H1 (cell line): ENCODE measurements around the gene MGRN1. TPM values are rescaled to one million over a fixed set of nuclear protein-coding genes. Genes with fewer than 3 reads are reported as not detected.

Source experiments
- CTCF ChIA-PET: fragments of 300-600 bp; sonication (Branson Sonifier 250); formaldehyde crosslinking; loops from one replicate; lab custom pipeline; 2021; ENCODE audit not compliant: partially characterized antibody; lab: Charles Lee
- POLR2A ChIA-PET: fragments of 300-600 bp; sonication (Branson Sonifier 250); formaldehyde crosslinking; loops from one replicate; lab custom pipeline; 2021; ENCODE audit warnings: inconsistent platforms; ENCODE audit not compliant: partially characterized antibody; lab: Charles Lee
- DNase-seq, 2 experiments: peaks; one replicate each; pipeline versions ENCODE4 v3.0.0 to v3.0.0-alpha.2; 2010 to 2022; ENCODE audit warnings: low spot score in 2 of 2, low read depth in 1 of 2, mixed read lengths in 1 of 2
- FAIRE-seq: peaks from 2 replicates; lab custom pipeline; 2011; peaks lifted over from hg19 to GRCh38; lab: Jason Lieb, UNC
- H2AFZ ChIP-seq: 2 replicates; pipeline ENCODE4 v1.8.1; 2012; ENCODE audit warnings: low read length, inconsistent platforms
- H2AK5ac ChIP-seq: 2 replicates; pipeline ENCODE4 v1.6.1; 2013; ENCODE audit warnings: low read depth, low read length
- H2BK120ac ChIP-seq: replicated peaks from 2 replicates; pipeline ENCODE3; 2013; ENCODE audit warnings: low read depth, low read length, inconsistent platforms
- H2BK12ac ChIP-seq: 2 replicates; pipeline ENCODE4 v1.6.1; 2013; ENCODE audit warnings: low read depth, low read length
- H2BK15ac ChIP-seq: 2 replicates; pipeline ENCODE4 v1.6.1; 2013; ENCODE audit warnings: low read length
- H2BK20ac ChIP-seq: 2 replicates; pipeline ENCODE4 v1.6.1; 2013; ENCODE audit warnings: low read length
- H2BK5ac ChIP-seq: 2 replicates; pipeline ENCODE4 v1.6.1; 2013; ENCODE audit warnings: low read depth, low read length
- H3K14ac ChIP-seq: 2 replicates; pipeline ENCODE4 v1.6.1; 2013; ENCODE audit warnings: inconsistent platforms; ENCODE audit not compliant: insufficient read length
- H3K18ac ChIP-seq: 2 replicates; pipeline ENCODE4 v1.6.1; 2013; ENCODE audit warnings: low read length; ENCODE audit errors: extremely low read depth
- H3K23ac ChIP-seq: 2 replicates; pipeline ENCODE4 v1.6.1; 2013; ENCODE audit warnings: inconsistent platforms; ENCODE audit not compliant: insufficient read length
- H3K23me2 ChIP-seq: 2 replicates; pipeline ENCODE4 v1.6.1; 2013; ENCODE audit warnings: low read depth, low read length
- H3K27ac ChIP-seq: 2 replicates; pipeline ENCODE4 v1.6.1; 2011; ENCODE audit warnings: low read depth, low read length, inconsistent platforms
- H3K27me3 ChIP-seq, 4 experiments: replicated peaks in 1 of 4; 1 replicate in 1 of 4; 2 replicates in 3 of 4; pipeline versions ENCODE4 v1.6.1 to v1.8.1; 2011 to 2013; ENCODE audit warnings: low read length in 3 of 4, mild to moderate bottlenecking in 3 of 4, inconsistent platforms in 2 of 4, mixed read lengths in 2 of 4, moderate library complexity in 1 of 4; ENCODE audit not compliant: control insufficient read depth in 3 of 4, insufficient read depth in 3 of 4; ENCODE audit errors: extremely low read depth in 1 of 4
- H3K36me3 ChIP-seq, 4 experiments: 2 replicates each; pipeline versions ENCODE4 v1.6.1 to v1.8.1; 2011 to 2013; ENCODE audit warnings: mild to moderate bottlenecking in 4 of 4, low read length in 3 of 4, moderate library complexity in 2 of 4, control low read depth in 1 of 4, inconsistent platforms in 1 of 4; ENCODE audit not compliant: insufficient read depth in 4 of 4, control insufficient read depth in 2 of 4
- H3K4ac ChIP-seq: replicated peaks from 2 replicates; pipeline ENCODE3; 2013; ENCODE audit warnings: low read length, low read depth, mixed read lengths, inconsistent platforms; ENCODE audit not compliant: insufficient read length
- H3K4me1 ChIP-seq, 4 experiments: replicated peaks in 1 of 4; 1 replicate in 1 of 4; 2 replicates in 3 of 4; pipeline versions ENCODE4 v1.6.1 to v1.8.1; 2011 to 2013; ENCODE audit warnings: low read length in 3 of 4, inconsistent platforms in 2 of 4, mixed read lengths in 1 of 4; ENCODE audit not compliant: insufficient read depth in 4 of 4, control insufficient read depth in 3 of 4
- H3K4me2 ChIP-seq, 2 experiments: 2 replicates each; pipeline versions ENCODE4 v1.6.1 to v1.8.1; 2011 to 2013; ENCODE audit warnings: low read depth in 2 of 2, low read length in 2 of 2, control low read depth in 1 of 2, inconsistent platforms in 1 of 2, mild to moderate bottlenecking in 1 of 2; ENCODE audit not compliant: insufficient read depth in 1 of 2
- H3K4me3 ChIP-seq, 4 experiments: fragments of 200-600, 300-600 bp in 1 of 4; sonication (generic), shearing (Covaris generic), sonication (Bioruptor Twin) in 1 of 4; 2 replicates each; pipeline versions ENCODE4 v1.5.1 to v1.8.1; 2011 to 2016; ENCODE audit warnings: low read length in 4 of 4, low read depth in 3 of 4, control low read depth in 2 of 4, inconsistent platforms in 2 of 4, mild to moderate bottlenecking in 2 of 4, mixed read lengths in 1 of 4, moderate library complexity in 1 of 4; ENCODE audit not compliant: insufficient read depth in 2 of 4; ENCODE audit errors: extremely low read depth in 1 of 4
- H3K56ac ChIP-seq: replicated peaks from 2 replicates; pipeline ENCODE3; 2013; ENCODE audit warnings: low read depth, mild to moderate bottlenecking, mixed read lengths, low read length, inconsistent platforms; ENCODE audit not compliant: insufficient read length
- H3K79me1 ChIP-seq: 2 replicates; pipeline ENCODE4 v1.6.1; 2013; ENCODE audit warnings: low read depth, low read length, control low read depth
- H3K79me2 ChIP-seq, 2 experiments: 2 replicates each; pipeline versions ENCODE4 v1.6.1 to v1.8.1; 2012 to 2013; ENCODE audit warnings: low read length in 2 of 2, mild to moderate bottlenecking in 2 of 2, inconsistent platforms in 1 of 2; ENCODE audit not compliant: insufficient read depth in 2 of 2, control insufficient read depth in 1 of 2
- H3K9ac ChIP-seq, 4 experiments: replicated peaks in 1 of 4; 1 replicate in 1 of 4; 2 replicates in 3 of 4; pipeline versions ENCODE4 v1.6.1 to v1.8.1; 2011 to 2013; ENCODE audit warnings: low read depth in 3 of 4, low read length in 3 of 4, control low read depth in 2 of 4, mild to moderate bottlenecking in 2 of 4, moderate library complexity in 2 of 4, inconsistent platforms in 1 of 4; ENCODE audit errors: extremely low read depth in 1 of 4
- H3K9me3 ChIP-seq, 2 experiments: 2 replicates each; pipeline versions ENCODE4 v1.6.1 to v1.8.1; 2012 to 2013; ENCODE audit warnings: mild to moderate bottlenecking in 2 of 2, moderate library complexity in 2 of 2, control low read depth in 1 of 2, inconsistent platforms in 1 of 2, low read depth in 1 of 2, low read length in 1 of 2, mixed read lengths in 1 of 2; ENCODE audit not compliant: insufficient read depth in 2 of 2
- H4K20me1 ChIP-seq, 2 experiments: replicated peaks in 1 of 2; 2 replicates each; pipeline versions ENCODE3 to v1.8.1; 2011 to 2013; ENCODE audit warnings: inconsistent platforms in 2 of 2, low read length in 2 of 2, mild to moderate bottlenecking in 1 of 2; ENCODE audit not compliant: insufficient read depth in 2 of 2, control insufficient read depth in 1 of 2
- H4K5ac ChIP-seq: 2 replicates; pipeline ENCODE4 v1.6.1; 2013; ENCODE audit warnings: low read length, low read depth, mixed read lengths, inconsistent platforms; ENCODE audit not compliant: insufficient read length
- H4K8ac ChIP-seq: 2 replicates; pipeline ENCODE4 v1.8.0; 2013; ENCODE audit warnings: mild to moderate bottlenecking, moderate library complexity, low read length, inconsistent platforms; ENCODE audit not compliant: insufficient read depth; ENCODE audit errors: extremely low read depth
- H4K91ac ChIP-seq: replicated peaks from 2 replicates; pipeline ENCODE3; 2013; ENCODE audit warnings: low read length, mixed read lengths, inconsistent platforms; ENCODE audit not compliant: insufficient read length
- GABPA ChIP-seq: IDR thresholded peaks from 2 replicates; pipeline ENCODE4 v1.6.1; 2011; ENCODE audit warnings: mild to moderate bottlenecking, low read length, moderate library complexity, borderline replicate concordance; ENCODE audit not compliant: insufficient read depth
- GTF2F1 ChIP-seq: IDR thresholded peaks from 2 replicates; pipeline ENCODE4 v1.6.1; 2012; ENCODE audit warnings: low read depth, low read length, improper control_type of control experiment, borderline replicate concordance
- JUND ChIP-seq: IDR thresholded peaks from 2 replicates; pipeline ENCODE4 v1.6.1; 2011; ENCODE audit warnings: mild to moderate bottlenecking, improper control_type of control experiment, low read length
- KDM4A ChIP-seq: IDR thresholded peaks from one replicate; pipeline ENCODE4 v1.7.1; 2012; ENCODE audit warnings: low read depth, mild to moderate bottlenecking, moderate library complexity, low read length, inconsistent platforms; ENCODE audit not compliant: severe bottlenecking
- MAFK ChIP-seq: IDR thresholded peaks from 2 replicates; pipeline ENCODE4 v1.6.1; 2012; ENCODE audit warnings: low read depth, mild to moderate bottlenecking, improper control_type of control experiment, low read length
- MAX ChIP-seq: IDR thresholded peaks from 2 replicates; pipeline ENCODE4 v1.6.1; 2012; ENCODE audit warnings: inconsistent platforms
- RAD21 ChIP-seq, 2 experiments: IDR thresholded peaks in 1 of 2; conservative IDR thresholded peaks in 1 of 2; 2 replicates each; pipeline ENCODE4 v1.6.1; 2011; ENCODE audit warnings: low read depth in 2 of 2, low read length in 2 of 2, improper control_type of control experiment in 1 of 2, inconsistent platforms in 1 of 2, mild to moderate bottlenecking in 1 of 2, moderate library complexity in 1 of 2
- SP1 ChIP-seq: IDR thresholded peaks from 2 replicates; pipeline ENCODE4 v1.6.1; 2011; ENCODE audit warnings: low read depth, low read length
- ZNF274 ChIP-seq: IDR thresholded peaks from 2 replicates; pipeline ENCODE4 v1.7.0; 2012; ENCODE audit warnings: low read length, borderline replicate concordance; ENCODE audit errors: extremely low read depth
- WGBS, 2 experiments: shearing (Covaris generic) in 1 of 2; methylation state at CpG; one replicate each; pipeline versions ENCODE4 v1.1.6 to v1.1.7; 2013 to 2015; ENCODE audit warnings: low lambda C conversion rate in 2 of 2, mixed read lengths in 2 of 2, inconsistent platforms in 1 of 2, low coverage in 1 of 2, missing lambda C conversion rate in 1 of 2; ENCODE audit not compliant: insufficient replicate concordance in 2 of 2, insufficient coverage in 1 of 2, insufficient read length in 1 of 2; ENCODE audit errors: extremely low coverage in 1 of 2, missing lambda C conversion rate in 1 of 2; 5-methylcytosine and 5-hydroxymethylcytosine counted together
- polyA plus RNA-seq, 7 experiments: library from polyadenylated mRNA; depleted of rRNA in 3 of 7; stranded (reverse) in 5 of 7; unstranded in 2 of 7; fragments of >200 nt in 5 of 7; fragments of 200-250 nt in 2 of 7; gene quantifications; 1 replicate in 5 of 7; 2 replicates in 1 of 7; 4 replicates in 1 of 7; pipeline versions ENCODE4 v1.2.1 to v1.2.3, GENCODE V29; 2011 to 2013; ENCODE audit warnings: missing spikeins in 2 of 7, mixed read lengths in 2 of 7
- total RNA-seq: library from RNA; stranded (reverse); fragmentation: NEBNext Ultra II Directional; extraction: Animal tissue kit (Norgen Biotek cat#: 25700); gene quantifications from 2 replicates; pipeline ENCODE4 v1.2.1, GENCODE V29; 2021

The MGRN1 gene
- total and polyA plus RNA-seq, 2 of the 8 experiments (the other 6 are each of a cell fraction or from before 2014, with no cell fraction given): 15.0 to 82.3 TPM

- ChIA-PET CTCF (interaction anchor here (1.8 to 2.0 kb wide), 2 partner anchors 16 to 18 kb away, joined by 4 to 9 read pairs; no protein-coding TSS in a partner anchor), POLR2A (interaction anchor here (0.8 to 3.7 kb wide), 12 partner anchors 8 to 199 kb away, joined by 3 to 17 read pairs (median 6); partner anchors contain the start of genes GLYR1, NUDT16L1, ROGDI and UBN1)
- H2BK15ac ChIP-seq: no peak overlapping the region
- H4K8ac ChIP-seq: no peak overlapping the region
- H2AFZ ChIP-seq: 0 out of 2 replicates have a peak overlapping the region, but pooled peaks have one; percentile 82
- no peak overlapping the region for H2BK20ac ChIP-seq
- H2AK5ac ChIP-seq: no peak overlapping the region
- H3K23me2 ChIP-seq: peaks cover 10% of the 10 kb centered on the region; the same call in 1 of the 2 replicates
- H3K18ac ChIP-seq: no peak overlapping the region
- H4K5ac ChIP-seq: no peak overlapping the region
- H4K91ac ChIP-seq: no peak overlapping the region
- TF ChIP-seq JUND (no peak), SP1 (no peak), MAX (no peak), GABPA (no peak), ZNF274 (no peak), GTF2F1 (no peak), RAD21 (IDR thresholded peaks at IDR 0.05 in 1 of 2, conservative IDR thresholded peaks at IDR 0.05 in 1 of 2; ENCODE audit: low read depth in 2 of 2, low read length in 2 of 2) (no peak), MAFK (no peak), KDM4A (no peak)
- H3K4me3 ChIP-seq: peak overlapping the region; percentile 59 to 97 (median 92)
- H3K14ac ChIP-seq: no peak overlapping the region
- no peaks in the 10 kb centered on the region for H3K9me3 ChIP-seq
- no peak overlapping the region for H3K4ac ChIP-seq
- H3K79me1 ChIP-seq: peaks cover 5% of the 10 kb centered on the region; the same call in 1 of the 2 replicates
- H3K36me3 ChIP-seq: peaks cover 3 to 11% (median 4%) of the 10 kb centered on the region in 4 experiments; a peak in 6 of 8 replicates
- H3K56ac ChIP-seq: no peak overlapping the region
- H4K20me1 ChIP-seq: peaks cover 0 to 2% of the 10 kb centered on the region in 2 experiments
- peak overlapping the region; percentile 85 to 92 for H3K4me2 ChIP-seq
- H2BK5ac ChIP-seq: no peak overlapping the region
- no peak overlapping the region for H3K23ac ChIP-seq
- H3K4me1 ChIP-seq: peaks cover 0 to 4% (median 0%) of the 10 kb centered on the region in 4 experiments; a peak in 2 of 7 replicates
- H3K9ac ChIP-seq: peak overlapping the region; percentile 50 to 82 (median 72); a peak in 6 of 7 replicates
- DNase-seq (no peak), FAIRE-seq (no peak)
- H3K27me3 ChIP-seq: peaks cover 0 to 4% (median under 1%) of the 10 kb centered on the region in 4 experiments; a peak in 2 of 7 replicates
- H3K79me2 ChIP-seq: peaks cover 4 to 26% of the 10 kb centered on the region in 2 experiments; a peak in 3 of 4 replicates
- H3K27ac ChIP-seq: no peak overlapping the region
- H2BK12ac ChIP-seq: no peak overlapping the region
- no peak overlapping the region for H2BK120ac ChIP-seq
- 30% methylated on average over 17 of the region's 17 CpGs; no CpG with 5 or more reads in 1 of the 2 experiments for WGBS, 2 experiments
These were observed 108.7 kb downstream of the MGRN1 start for GRCh38 chr16:4733211-4733742.
